ENCODE measurements around the gene MGLL. TPM values are rescaled to one million over a fixed set of nuclear protein-coding genes. Genes with fewer than 3 reads are reported as not detected.

MGLL gene
- total and polyA plus RNA-seq, 9 of the 15 experiments (the other 6 are each of a cell fraction or from before 2014, with no cell fraction given) = 0.12 to 0.32 (median 0.18) TPM; not detected in 6

DNA sequence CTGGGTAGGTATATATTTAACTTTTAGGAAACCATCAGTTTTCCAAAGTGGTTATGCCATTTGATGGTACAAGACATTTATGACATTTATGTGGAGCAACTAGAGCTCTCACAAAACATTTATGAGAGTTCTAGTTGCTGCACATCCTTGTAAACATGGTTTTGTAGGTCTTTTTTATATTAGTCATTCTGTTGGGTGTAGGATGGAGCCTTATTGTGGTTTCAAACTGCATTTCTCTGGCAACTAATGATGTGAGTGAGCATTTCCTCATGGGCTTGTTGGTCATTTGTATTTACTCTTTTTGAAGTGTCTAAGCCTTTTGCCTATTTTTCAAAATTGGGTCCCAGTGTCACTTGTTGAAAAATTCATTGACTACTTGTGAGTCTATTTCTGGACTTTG, 45.7 kb upstream of the MGLL start (continued):
- TF ChIP-seq, protein P1, sequence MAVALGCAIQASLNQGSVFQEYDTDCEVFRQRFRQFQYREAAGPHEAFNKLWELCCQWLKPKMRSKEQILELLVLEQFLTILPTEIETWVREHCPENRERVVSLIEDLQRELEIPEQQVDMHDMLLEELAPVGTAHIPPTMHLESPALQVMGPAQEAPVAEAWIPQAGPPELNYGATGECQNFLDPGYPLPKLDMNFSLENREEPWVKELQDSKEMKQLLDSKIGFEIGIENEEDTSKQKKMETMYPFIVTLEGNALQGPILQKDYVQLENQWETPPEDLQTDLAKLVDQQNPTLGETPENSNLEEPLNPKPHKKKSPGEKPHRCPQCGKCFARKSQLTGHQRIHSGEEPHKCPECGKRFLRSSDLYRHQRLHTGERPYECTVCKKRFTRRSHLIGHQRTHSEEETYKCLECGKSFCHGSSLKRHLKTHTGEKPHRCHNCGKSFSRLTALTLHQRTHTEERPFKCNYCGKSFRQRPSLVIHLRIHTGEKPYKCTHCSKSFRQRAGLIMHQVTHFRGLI (CRISPR knock-in tag; IDR thresholded peaks at IDR 0.05) = no peak
- TF ChIP-seq, protein P2, sequence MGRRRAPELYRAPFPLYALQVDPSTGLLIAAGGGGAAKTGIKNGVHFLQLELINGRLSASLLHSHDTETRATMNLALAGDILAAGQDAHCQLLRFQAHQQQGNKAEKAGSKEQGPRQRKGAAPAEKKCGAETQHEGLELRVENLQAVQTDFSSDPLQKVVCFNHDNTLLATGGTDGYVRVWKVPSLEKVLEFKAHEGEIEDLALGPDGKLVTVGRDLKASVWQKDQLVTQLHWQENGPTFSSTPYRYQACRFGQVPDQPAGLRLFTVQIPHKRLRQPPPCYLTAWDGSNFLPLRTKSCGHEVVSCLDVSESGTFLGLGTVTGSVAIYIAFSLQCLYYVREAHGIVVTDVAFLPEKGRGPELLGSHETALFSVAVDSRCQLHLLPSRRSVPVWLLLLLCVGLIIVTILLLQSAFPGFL (CRISPR knock-in tag; IDR thresholded peaks at IDR 0.05) = no peak
- TF ChIP-seq ZNF121 (CRISPR knock-in tag; conservative IDR thresholded peaks at IDR 0.05) = no peak

DNA sequence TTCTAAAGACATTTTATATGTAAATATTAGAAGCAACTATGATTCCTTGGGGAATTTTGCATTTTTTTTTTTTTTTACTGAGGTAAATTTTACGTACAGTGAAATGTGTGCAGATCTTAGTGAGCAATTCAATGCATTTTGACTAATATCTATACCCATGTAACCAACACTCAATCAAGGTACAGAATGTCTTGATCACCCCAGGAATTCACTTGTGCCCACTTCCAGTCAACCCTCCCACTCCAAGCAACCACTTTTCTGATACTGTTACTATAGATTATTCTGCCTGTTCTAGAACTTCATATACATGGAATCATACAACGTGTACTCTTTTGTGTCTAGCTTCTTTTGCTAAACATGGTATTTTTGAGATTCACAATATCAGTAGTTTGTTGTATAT, 45.1 kb upstream of the MGLL start:
- FAIRE-seq = no peak
- ChIA-PET CTCF (ENCODE audit: low intra/inter-chr PET ratio) (no interaction called here), POLR2A (no interaction called here)
- intact Hi-C loops (cut with micrococcal nuclease) (no loop called here), in situ Hi-C loops (cut with MboI) (no loop called here)
- no TSS peak for BruUV-seq (replicated peaks)
- Histone ChIP-seq H3K4me3 (no peak overlapping the region), H3K79me2 (ENCODE audit: control insufficient read depth, insufficient read depth, low read length) (no peaks in the 10 kb centered on the region), H3K27ac (ENCODE audit: extremely low read depth, low read depth, low read length) (no peak overlapping the region), H4K20me1 (replicated peaks; ENCODE audit: control insufficient read depth, insufficient read depth, low read length) (no peaks in the 10 kb centered on the region), H3K27me3 (ENCODE audit: control insufficient read depth in 2 of 2, insufficient read depth in 2 of 2, low read length in 2 of 2) (peaks cover 3 to 12% of the 10 kb centered on the region in 2 experiments; a peak in 3 of 5 replicates), H3K4me1 (replicated peaks in 1 of 2; ENCODE audit: control insufficient read depth in 2 of 2, insufficient read depth in 2 of 2, low read length in 2 of 2) (no peaks in the 10 kb centered on the region), H2AFZ (ENCODE audit: low read depth, low read length) (no peak overlapping the region), H3K36me3 (ENCODE audit: control insufficient read depth, insufficient read depth, low read length) (no peaks in the 10 kb centered on the region), H3K9me1 (ENCODE audit: control insufficient read depth, insufficient read depth, low read length) (no peaks in the 10 kb centered on the region), H3K9ac (ENCODE audit: insufficient read depth in 1 of 2, low read depth in 2 of 2, low read length in 2 of 2) (no peak overlapping the region), H3K4me2 (ENCODE audit: insufficient read depth, low read length) (no peak overlapping the region), H3K9me3 (replicated peaks; ENCODE audit: control insufficient read depth, insufficient read depth, low read depth, low read length) (no peaks in the 10 kb centered on the region)
- WGBS (ENCODE audit: insufficient coverage, low coverage, missing lambda C conversion rate) = 0% methylated on average over 2 of the region's 2 CpGs
- DNase-seq (ENCODE audit: extremely low read depth in 1 of 4, low spot score in 3 of 4) = no peak
- ATAC-seq = no peak
- TF ChIP-seq, protein P3, sequence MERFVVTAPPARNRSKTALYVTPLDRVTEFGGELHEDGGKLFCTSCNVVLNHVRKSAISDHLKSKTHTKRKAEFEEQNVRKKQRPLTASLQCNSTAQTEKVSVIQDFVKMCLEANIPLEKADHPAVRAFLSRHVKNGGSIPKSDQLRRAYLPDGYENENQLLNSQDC (CRISPR knock-in tag; IDR thresholded peaks at IDR 0.05) = no peak
- TF ChIP-seq TRIM24 (IDR thresholded peaks at IDR 0.05) = no peak
- no peak for TF ChIP-seq BHLHE40 (IDR thresholded peaks at IDR 0.05; ENCODE audit: low read length)
- TF ChIP-seq, protein P4, sequence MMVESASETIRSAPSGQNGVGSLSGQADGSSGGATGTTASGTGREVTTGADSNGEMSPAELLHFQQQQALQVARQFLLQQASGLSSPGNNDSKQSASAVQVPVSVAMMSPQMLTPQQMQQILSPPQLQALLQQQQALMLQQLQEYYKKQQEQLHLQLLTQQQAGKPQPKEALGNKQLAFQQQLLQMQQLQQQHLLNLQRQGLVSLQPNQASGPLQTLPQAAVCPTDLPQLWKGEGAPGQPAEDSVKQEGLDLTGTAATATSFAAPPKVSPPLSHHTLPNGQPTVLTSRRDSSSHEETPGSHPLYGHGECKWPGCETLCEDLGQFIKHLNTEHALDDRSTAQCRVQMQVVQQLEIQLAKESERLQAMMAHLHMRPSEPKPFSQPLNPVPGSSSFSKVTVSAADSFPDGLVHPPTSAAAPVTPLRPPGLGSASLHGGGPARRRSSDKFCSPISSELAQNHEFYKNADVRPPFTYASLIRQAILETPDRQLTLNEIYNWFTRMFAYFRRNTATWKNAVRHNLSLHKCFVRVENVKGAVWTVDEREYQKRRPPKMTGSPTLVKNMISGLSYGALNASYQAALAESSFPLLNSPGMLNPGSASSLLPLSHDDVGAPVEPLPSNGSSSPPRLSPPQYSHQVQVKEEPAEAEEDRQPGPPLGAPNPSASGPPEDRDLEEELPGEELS (CRISPR knock-in tag; IDR thresholded peaks at IDR 0.05; ENCODE audit: borderline replicate concordance) = no peak
- TF ChIP-seq, protein P5, sequence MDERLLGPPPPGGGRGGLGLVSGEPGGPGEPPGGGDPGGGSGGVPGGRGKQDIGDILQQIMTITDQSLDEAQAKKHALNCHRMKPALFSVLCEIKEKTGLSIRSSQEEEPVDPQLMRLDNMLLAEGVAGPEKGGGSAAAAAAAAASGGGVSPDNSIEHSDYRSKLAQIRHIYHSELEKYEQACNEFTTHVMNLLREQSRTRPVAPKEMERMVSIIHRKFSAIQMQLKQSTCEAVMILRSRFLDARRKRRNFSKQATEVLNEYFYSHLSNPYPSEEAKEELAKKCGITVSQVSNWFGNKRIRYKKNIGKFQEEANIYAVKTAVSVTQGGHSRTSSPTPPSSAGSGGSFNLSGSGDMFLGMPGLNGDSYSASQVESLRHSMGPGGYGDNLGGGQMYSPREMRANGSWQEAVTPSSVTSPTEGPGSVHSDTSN (CRISPR knock-in tag; IDR thresholded peaks at IDR 0.05; ENCODE audit: low read depth) = no peak
- TF ChIP-seq, protein P5 (tag; conservative IDR thresholded peaks at IDR 0.05; ENCODE audit: low read depth) = no peak
- no peak for TF ChIP-seq ZNF766 (CRISPR knock-in tag; conservative IDR thresholded peaks at IDR 0.05)
- TF ChIP-seq, protein P6, sequence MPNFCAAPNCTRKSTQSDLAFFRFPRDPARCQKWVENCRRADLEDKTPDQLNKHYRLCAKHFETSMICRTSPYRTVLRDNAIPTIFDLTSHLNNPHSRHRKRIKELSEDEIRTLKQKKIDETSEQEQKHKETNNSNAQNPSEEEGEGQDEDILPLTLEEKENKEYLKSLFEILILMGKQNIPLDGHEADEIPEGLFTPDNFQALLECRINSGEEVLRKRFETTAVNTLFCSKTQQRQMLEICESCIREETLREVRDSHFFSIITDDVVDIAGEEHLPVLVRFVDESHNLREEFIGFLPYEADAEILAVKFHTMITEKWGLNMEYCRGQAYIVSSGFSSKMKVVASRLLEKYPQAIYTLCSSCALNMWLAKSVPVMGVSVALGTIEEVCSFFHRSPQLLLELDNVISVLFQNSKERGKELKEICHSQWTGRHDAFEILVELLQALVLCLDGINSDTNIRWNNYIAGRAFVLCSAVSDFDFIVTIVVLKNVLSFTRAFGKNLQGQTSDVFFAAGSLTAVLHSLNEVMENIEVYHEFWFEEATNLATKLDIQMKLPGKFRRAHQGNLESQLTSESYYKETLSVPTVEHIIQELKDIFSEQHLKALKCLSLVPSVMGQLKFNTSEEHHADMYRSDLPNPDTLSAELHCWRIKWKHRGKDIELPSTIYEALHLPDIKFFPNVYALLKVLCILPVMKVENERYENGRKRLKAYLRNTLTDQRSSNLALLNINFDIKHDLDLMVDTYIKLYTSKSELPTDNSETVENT (CRISPR knock-in tag; IDR thresholded peaks at IDR 0.05) = no peak
